Thyroid gland (tissue), 4 donors: ENCODE measurements around the gene SRBD1.

Experiments used
- CTCF ChIP-seq, 6 experiments: fragments of 200-600 bp in 3 of 6; fragments of 450-650 bp in 3 of 6; sonication (generic) in 3 of 6; IDR thresholded peaks; one replicate each; pipeline ENCODE4 v1.5.1; 2016 to 2019; ENCODE audit warnings: antibody characterized with exemption in 6 of 6, mild to moderate bottlenecking in 2 of 6, inconsistent platforms in 1 of 6, moderate library complexity in 1 of 6
- POLR2A ChIP-seq, 2 donors: fragments of 450-650 bp; IDR thresholded peaks; one replicate each; pipeline ENCODE4 v1.6.1; 2017; ENCODE audit warnings: antibody characterized with exemption in 2 of 2, mild to moderate bottlenecking in 2 of 2, moderate library complexity in 1 of 2

GRCh38 chr2:45435316-45435715 lies 175.8 kb downstream of the SRBD1 start:
- TF ChIP-seq CTCF (IDR thresholded peaks at IDR 0.05) (no peak), POLR2A (IDR thresholded peaks at IDR 0.05) (no peak)
